Right lobe of liver (tissue), 6 donors: ENCODE data around the gene TGFA. TPM values are rescaled to one million over a fixed set of nuclear protein-coding genes. Genes with fewer than 3 reads are reported as not detected.

Experiments used
- ATAC-seq, 4 donors: fragments of 200-7000 bp; cut with Tn5 transposase; one replicate each; pipeline ENCODE4 v1.9.1; 2020; ENCODE audit warnings: mild to moderate bottlenecking in 4 of 4, moderate library complexity in 4 of 4
- DNase-seq, 3 donors: peaks; one replicate each; pipeline ENCODE4 v3.0.0-alpha.2; 2020
- H3K27ac ChIP-seq, 3 donors: fragments of 200-600 bp; one replicate each; pipeline ENCODE4 v1.8.0; 2022
- H3K27me3 ChIP-seq, 2 donors: fragments of 200-600 bp; one replicate each; pipeline ENCODE4 v1.8.0; 2022
- H3K36me3 ChIP-seq, 4 donors: fragments of 200-600 bp; sonication (generic) in 1 of 4; one replicate each; pipeline versions ENCODE4 v1.5.1 to v1.8.0; 2017 to 2022; ENCODE audit warnings: control low read depth in 1 of 4
- H3K4me1 ChIP-seq, 4 donors: fragments of 200-600 bp; sonication (generic) in 1 of 4; one replicate each; pipeline versions ENCODE4 v1.5.1 to v1.8.0; 2017 to 2022; ENCODE audit warnings: control low read depth in 1 of 4
- H3K4me3 ChIP-seq, 3 donors: fragments of 200-600 bp; one replicate each; pipeline ENCODE4 v1.8.0; 2022
- H3K9me3 ChIP-seq, 4 donors: fragments of 200-600 bp; sonication (generic) in 1 of 4; one replicate each; pipeline versions ENCODE4 v1.5.1 to v1.8.0; 2017 to 2022; ENCODE audit warnings: control low read depth in 1 of 4
- POLR2A ChIP-seq: fragments of 450-650 bp; IDR thresholded peaks from one replicate; pipeline ENCODE4 v1.6.1; 2017; ENCODE audit warnings: antibody characterized with exemption, mild to moderate bottlenecking
- WGBS: methylation state at CpG from one replicate; pipeline ENCODE4 v1.1.6; 2018; ENCODE audit warnings: low coverage, low lambda C conversion rate; ENCODE audit not compliant: insufficient coverage; ENCODE audit errors: missing lambda C conversion rate; 5-methylcytosine and 5-hydroxymethylcytosine counted together
- intact Hi-C, 2 donors: fragments of 100-400 bp; cut with DNase I; formaldehyde crosslinking; loops; one replicate each; pipeline versions ENCODE4 v1.11.2 to v1.14.1; 2022
- total RNA-seq, 6 experiments: library from RNA; depleted of rRNA in 2 of 6; stranded (reverse); fragments of >200 nt in 2 of 6; fragmentation: NEBNext Ultra II Directional in 3 of 6; extraction: Animal tissue kit (Norgen Biotek cat#: 25700) in 3 of 6; gene quantifications; one replicate each; pipeline versions ENCODE4 v1.1.0 to v1.2.4, GENCODE V29; 2016 to 2023
- TF ChIP-seq, protein P1 (sequence below), 4 donors: fragments of 200-600 bp in 3 of 4; fragments of 450-650 bp in 1 of 4; IDR thresholded peaks; one replicate each; pipeline versions ENCODE4 v1.5.1 to v1.8.0; 2016 to 2022; ENCODE audit warnings: antibody characterized with exemption in 4 of 4, mild to moderate bottlenecking in 2 of 4
- donor health status: DM: no; HTN: yes; CAD: no.
- donor health status: DM: no; HTN: no; CAD: no.
- donor health status: DM: no; HTN: no; CAD: no.
- donor health status: DM: no; HTN: yes; CAD: no.
- donor health status: DM: no; HTN: yes; CAD: no.

TGFA gene
- total RNA-seq, 6 experiments from 2014 or later = 2.1 to 5.1 (median 4.4) TPM

DNA sequence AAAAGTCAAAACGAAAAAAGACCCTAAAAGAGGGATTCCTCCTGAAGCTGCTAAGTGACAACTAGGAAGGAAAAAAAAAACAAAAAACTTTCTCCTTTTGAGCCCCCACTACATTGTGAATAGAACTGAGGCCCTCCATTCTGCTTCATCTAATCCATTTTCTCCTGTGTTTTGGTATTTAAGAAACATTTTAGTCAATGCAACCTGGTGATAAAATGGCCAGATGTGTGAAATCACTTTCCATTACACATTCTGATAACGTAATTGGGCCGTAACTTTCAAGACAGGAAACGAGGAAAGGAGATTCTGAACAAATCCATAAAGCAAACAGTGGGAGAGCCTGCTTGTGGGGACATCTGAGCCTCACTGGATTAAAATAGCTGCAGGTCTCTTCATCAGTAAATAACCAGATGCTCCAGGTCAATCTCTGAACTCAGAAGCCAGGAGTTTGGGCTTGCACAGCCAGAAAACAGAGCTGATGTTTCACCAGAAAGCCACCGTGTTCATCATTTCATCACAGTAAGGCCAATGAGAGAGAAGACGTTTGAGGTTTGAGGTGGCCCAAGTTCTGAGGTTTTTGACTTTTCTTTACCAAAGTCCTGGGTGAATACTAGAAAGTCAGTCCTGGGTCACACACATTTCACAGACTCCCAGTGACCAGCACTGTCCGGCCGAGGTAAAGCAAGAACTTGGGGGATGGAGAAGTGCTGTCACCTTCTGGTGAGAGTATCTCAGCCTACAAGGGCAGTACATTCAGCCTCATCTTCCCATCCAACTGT, 47.8 kb downstream of the TGFA start:
- no peak for ATAC-seq
- intact Hi-C loops = no loop called here

DNA sequence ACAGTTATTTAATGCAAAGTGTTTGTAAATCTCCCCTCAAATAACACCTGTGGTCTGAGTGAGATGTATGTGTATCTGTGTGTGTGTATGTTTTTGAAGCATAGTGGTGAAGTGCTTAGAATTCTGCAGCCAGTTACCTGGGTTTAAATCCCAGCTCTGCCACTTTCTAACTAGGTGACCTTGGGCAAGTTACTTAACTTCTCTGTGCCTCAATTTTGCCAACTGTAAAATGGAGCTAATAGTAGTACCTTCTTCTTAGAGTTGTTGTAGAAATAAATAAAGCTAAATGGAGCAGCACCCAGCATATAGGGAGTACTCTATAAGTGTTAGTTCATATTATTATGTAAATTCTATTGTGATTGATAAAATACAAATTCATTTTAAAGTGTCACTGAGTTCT, 48.9 kb downstream of the TGFA start:
- no peak for ATAC-seq
- Histone ChIP-seq H3K27me3 (no peaks in the 10 kb centered on the region), H3K4me3 (no peak overlapping the region), H3K9me3 (no peaks in the 10 kb centered on the region), H3K27ac (no peak overlapping the region), H3K4me1 (no peaks in the 10 kb centered on the region), H3K36me3 (no peaks in the 10 kb centered on the region)
- no peak for DNase-seq
- intact Hi-C loops = no loop called here
- TF ChIP-seq, protein P1, sequence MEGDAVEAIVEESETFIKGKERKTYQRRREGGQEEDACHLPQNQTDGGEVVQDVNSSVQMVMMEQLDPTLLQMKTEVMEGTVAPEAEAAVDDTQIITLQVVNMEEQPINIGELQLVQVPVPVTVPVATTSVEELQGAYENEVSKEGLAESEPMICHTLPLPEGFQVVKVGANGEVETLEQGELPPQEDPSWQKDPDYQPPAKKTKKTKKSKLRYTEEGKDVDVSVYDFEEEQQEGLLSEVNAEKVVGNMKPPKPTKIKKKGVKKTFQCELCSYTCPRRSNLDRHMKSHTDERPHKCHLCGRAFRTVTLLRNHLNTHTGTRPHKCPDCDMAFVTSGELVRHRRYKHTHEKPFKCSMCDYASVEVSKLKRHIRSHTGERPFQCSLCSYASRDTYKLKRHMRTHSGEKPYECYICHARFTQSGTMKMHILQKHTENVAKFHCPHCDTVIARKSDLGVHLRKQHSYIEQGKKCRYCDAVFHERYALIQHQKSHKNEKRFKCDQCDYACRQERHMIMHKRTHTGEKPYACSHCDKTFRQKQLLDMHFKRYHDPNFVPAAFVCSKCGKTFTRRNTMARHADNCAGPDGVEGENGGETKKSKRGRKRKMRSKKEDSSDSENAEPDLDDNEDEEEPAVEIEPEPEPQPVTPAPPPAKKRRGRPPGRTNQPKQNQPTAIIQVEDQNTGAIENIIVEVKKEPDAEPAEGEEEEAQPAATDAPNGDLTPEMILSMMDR (IDR thresholded peaks at IDR 0.05) = no peak
- TF ChIP-seq POLR2A = no peak

More for the DNA sequence above, 47.8 kb downstream of the TGFA start:
- H3K9me3 ChIP-seq = no peaks in the 10 kb centered on the region
- no peak overlapping the region for H3K4me3 ChIP-seq
- no peaks in the 10 kb centered on the region for H3K36me3 ChIP-seq
- no peak for DNase-seq
- 74% methylated on average over 8 of the region's 8 CpGs for WGBS
- H3K4me1 ChIP-seq = no peaks in the 10 kb centered on the region
- no peaks in the 10 kb centered on the region for H3K27me3 ChIP-seq
- H3K27ac ChIP-seq = no peak overlapping the region
- TF ChIP-seq, protein P1 (IDR thresholded peaks at IDR 0.05) = no peak
- no peak for TF ChIP-seq POLR2A

DNA sequence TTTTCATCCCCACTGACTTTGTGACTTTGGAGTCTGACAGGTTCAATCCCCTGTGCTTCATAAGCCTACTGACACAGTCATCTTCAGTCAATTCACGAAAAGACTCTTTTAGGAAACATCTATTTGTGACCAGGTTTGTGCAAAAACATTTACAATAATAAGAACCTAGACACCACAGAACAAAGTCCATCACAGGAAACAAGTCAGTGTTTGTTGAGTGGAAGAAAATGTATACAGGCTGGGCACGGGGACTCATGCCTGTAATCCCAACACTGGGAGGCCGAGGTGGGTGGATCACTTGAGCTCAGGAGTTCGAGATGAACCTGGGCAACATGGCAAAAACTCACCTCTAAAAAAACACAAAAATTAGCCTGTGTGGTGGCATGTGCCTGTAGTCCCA, 49.7 kb downstream of the TGFA start:
- WGBS = 66% methylated on average over 4 of the region's 4 CpGs
- DNase-seq (no peak), ATAC-seq (no peak)
- Histone ChIP-seq H3K4me1 (no peaks in the 10 kb centered on the region), H3K27me3 (no peaks in the 10 kb centered on the region), H3K9me3 (no peaks in the 10 kb centered on the region), H3K4me3 (no peak overlapping the region), H3K36me3 (no peaks in the 10 kb centered on the region), H3K27ac (no peak overlapping the region)
- TF ChIP-seq, protein P1 (IDR thresholded peaks at IDR 0.05) = no peak
- no peak for TF ChIP-seq POLR2A
- intact Hi-C loops = no loop called here

- H3K4me3 ChIP-seq = no peak overlapping the region
- H3K36me3 ChIP-seq = no peaks in the 10 kb centered on the region
- ATAC-seq (no peak), DNase-seq (no peak)
- 55% methylated on average over 4 of the region's 4 CpGs for WGBS
- H3K27me3 ChIP-seq = no peaks in the 10 kb centered on the region
- H3K27ac ChIP-seq = no peak overlapping the region
- intact Hi-C loops = no loop called here
- TF ChIP-seq POLR2A = no peak
- TF ChIP-seq, protein P1 (IDR thresholded peaks at IDR 0.05) = no peak
- no peaks in the 10 kb centered on the region for H3K4me1 ChIP-seq
- H3K9me3 ChIP-seq = no peaks in the 10 kb centered on the region
These were observed 51.9 kb downstream of the TGFA start for GRCh38 chr2:70501728-70502127.
